Adrenal gland (tissue), 5 donors: ENCODE results near the gene RAP1A.

Experiments used
- CTCF ChIP-seq, 6 experiments: fragments of 450-650 bp in 4 of 6; fragments of 200-600 bp in 2 of 6; sonication (generic) in 1 of 6; IDR thresholded peaks; 1 replicate in 5 of 6; 2 replicates in 1 of 6; pipeline versions ENCODE4 v1.5.1 to v1.8.0; 2016 to 2021; ENCODE audit warnings: antibody characterized with exemption in 6 of 6, mild to moderate bottlenecking in 2 of 6, moderate library complexity in 1 of 6
- POLR2A ChIP-seq, 2 donors: fragments of 450-650 bp; IDR thresholded peaks; one replicate each; pipeline ENCODE4 v1.6.1; 2017; ENCODE audit warnings: antibody characterized with exemption in 2 of 2, mild to moderate bottlenecking in 2 of 2, moderate library complexity in 1 of 2
- donor health status: DM: no; HTN: no; CAD: no.

GRCh38 chr1:111643097-111643496 lies 23.5 kb downstream of the RAP1A start:
- TF ChIP-seq CTCF (IDR thresholded peaks at IDR 0.05): no peak
- no peak for TF ChIP-seq POLR2A (IDR thresholded peaks at IDR 0.05)
